Ovary (tissue), 3 donors: Measurements from ENCODE around the gene TOMM34.

Experiments
- EP300 ChIP-seq: sonication (generic); formaldehyde crosslinking; IDR thresholded peaks from one replicate; pipeline ENCODE4 v1.6.1; 2017; ENCODE audit warnings: antibody characterized with exemption
- POLR2A ChIP-seq: fragments of 450-650 bp; IDR thresholded peaks from one replicate; pipeline ENCODE4 v1.6.1; 2017; ENCODE audit warnings: antibody characterized with exemption, mild to moderate bottlenecking, moderate library complexity
- TF ChIP-seq, protein P1 (sequence below), 3 donors: fragments of 450-650 bp in 2 of 3; fragments of 200-600 bp in 1 of 3; IDR thresholded peaks; one replicate each; pipeline versions ENCODE4 v1.5.1 to v1.8.0; 2016 to 2022; ENCODE audit warnings: antibody characterized with exemption in 3 of 3, mild to moderate bottlenecking in 1 of 3
- donor health status: DM: no; HTN: no; CAD: no.

DNA sequence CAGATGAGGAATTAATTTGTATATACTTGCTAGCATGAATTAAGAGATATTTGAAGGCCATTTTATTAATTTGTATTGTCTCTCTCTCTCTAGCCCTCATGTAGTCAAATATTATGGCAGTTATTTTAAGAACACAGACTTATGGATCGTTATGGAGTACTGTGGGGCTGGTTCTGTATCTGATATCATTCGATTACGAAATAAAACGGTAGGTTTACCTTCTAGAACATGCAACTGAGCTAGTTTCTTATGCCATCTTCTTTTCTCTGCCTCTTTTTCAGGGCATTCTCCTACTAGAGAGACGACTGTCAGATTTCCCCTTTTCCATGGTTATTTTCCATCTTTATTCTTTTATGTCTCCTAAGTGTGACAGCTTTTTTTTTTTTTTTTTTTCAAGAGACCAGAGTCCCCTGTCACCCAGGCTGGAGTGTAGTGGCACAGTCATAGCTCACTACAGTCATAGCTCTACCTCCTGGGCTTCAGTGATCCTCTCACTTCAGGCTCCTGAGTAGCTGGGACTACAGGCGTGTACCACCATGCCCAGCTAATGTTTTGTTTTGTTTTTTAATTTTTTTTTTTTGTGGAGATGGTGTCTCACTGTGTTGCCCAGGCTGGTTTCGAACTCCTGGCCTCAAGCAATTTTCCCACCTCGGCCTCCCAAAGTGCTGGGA, 21.7 kb upstream of the TOMM34 start:
- TF ChIP-seq POLR2A (no peak), EP300 (no peak)
- TF ChIP-seq, protein P1, sequence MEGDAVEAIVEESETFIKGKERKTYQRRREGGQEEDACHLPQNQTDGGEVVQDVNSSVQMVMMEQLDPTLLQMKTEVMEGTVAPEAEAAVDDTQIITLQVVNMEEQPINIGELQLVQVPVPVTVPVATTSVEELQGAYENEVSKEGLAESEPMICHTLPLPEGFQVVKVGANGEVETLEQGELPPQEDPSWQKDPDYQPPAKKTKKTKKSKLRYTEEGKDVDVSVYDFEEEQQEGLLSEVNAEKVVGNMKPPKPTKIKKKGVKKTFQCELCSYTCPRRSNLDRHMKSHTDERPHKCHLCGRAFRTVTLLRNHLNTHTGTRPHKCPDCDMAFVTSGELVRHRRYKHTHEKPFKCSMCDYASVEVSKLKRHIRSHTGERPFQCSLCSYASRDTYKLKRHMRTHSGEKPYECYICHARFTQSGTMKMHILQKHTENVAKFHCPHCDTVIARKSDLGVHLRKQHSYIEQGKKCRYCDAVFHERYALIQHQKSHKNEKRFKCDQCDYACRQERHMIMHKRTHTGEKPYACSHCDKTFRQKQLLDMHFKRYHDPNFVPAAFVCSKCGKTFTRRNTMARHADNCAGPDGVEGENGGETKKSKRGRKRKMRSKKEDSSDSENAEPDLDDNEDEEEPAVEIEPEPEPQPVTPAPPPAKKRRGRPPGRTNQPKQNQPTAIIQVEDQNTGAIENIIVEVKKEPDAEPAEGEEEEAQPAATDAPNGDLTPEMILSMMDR (IDR thresholded peaks at IDR 0.05), result no peak
